HG03565 (cell line): ENCODE data around the gene OR2L8.

Source experiments
- ATAC-seq: cut with Tn5 transposase; IDR thresholded peaks from one replicate; pipeline ENCODE4 v1.9.1; 2021; ENCODE audit warnings: mild to moderate bottlenecking, moderate library complexity; ENCODE audit not compliant: unreplicated experiment

The OR2L8 gene

GRCh38 chr1:247966532-247967204 is 18.0 kb downstream of the OR2L8 start:
- peak; percentile 83 for ATAC-seq

- no peak for ATAC-seq
Observed at GRCh38 chr1:247992986-247993385, 44.3 kb downstream of the OR2L8 start.

GRCh38 chr1:247998811-247999210 is 50.2 kb downstream of the OR2L8 start:
- no peak for ATAC-seq
